GM04503 (cell line): Measurements from ENCODE around the gene FLT3.

Source experiments
- DNase-seq: peaks from one replicate; pipeline ENCODE4 v3.0.0-alpha.2; 2012; ENCODE audit warnings: low read depth

FLT3 gene

GRCh38 chr13:27960362-27961226 lies 139.8 kb downstream of the FLT3 start:
- no peak for DNase-seq

- no peak for DNase-seq
These were observed 140.4 kb downstream of the FLT3 start for GRCh38 chr13:27959976-27960361.

DNA sequence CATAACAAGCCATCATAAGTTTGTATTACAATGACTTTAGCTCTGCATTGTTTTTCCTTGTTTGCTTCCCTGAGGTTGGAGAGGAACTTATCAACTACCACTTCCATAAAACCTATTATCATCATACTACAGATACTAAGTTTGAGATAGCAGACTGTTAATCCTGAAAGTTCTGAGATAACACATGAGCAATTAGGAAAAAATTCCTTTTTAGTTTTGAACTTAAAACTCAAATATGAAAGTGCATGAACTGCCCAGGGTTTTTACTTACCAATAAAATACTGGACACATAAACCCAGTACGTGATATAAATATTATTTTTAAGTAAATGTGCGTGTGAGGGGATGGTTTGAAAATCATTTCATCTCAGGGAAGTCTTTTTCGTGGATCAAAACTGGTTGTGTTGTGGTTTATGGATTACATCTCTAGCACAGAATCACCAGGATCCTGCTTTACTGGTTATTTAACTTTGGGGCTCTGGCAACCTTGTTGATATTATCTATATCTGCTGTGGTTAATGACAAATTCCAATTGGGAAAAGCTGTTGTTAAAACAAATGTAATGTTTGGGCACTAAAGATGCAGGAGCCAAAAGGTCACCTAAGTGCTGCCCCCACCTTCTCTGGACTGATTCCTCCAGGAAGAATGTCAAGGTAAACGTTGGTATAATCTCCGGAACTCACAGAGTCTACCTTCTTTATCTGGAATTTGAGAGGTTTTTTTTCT lies 143.6 kb downstream of the FLT3 start:
- no peak for DNase-seq

GRCh38 chr13:27955014-27955591 lies 145.3 kb downstream of the FLT3 start:
- DNase-seq = no peak

DNA sequence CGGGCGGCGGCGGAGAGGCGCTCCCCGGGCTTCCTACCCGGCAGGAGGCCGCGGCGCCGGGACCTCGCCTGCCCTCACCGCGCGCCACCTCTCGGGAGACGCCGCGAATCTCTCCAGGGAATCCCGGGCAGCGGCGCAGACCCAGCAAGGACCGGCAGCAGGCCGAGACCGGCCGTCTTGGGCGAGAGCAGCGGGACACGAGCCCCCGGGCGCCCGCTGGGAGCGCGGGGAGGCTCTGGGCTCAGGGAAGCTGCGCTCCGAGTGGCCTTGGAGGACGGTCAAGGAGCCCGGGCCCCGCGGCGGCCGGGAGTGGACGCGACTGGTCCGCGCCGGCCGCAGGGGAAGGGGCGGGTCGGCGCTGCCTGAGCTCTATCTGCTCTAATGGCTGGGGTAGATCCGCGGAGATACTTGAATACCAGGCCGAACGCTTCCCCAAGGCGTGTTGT lies 145.9 kb downstream of the FLT3 start:
- no peak for DNase-seq

GRCh38 chr13:27953676-27954405 lies 146.5 kb downstream of the FLT3 start:
- DNase-seq = no peak
